ENCODE results near the gene CCNYL1.
"Not testable (repeated sequence)": the region's sequence is repeated elsewhere in the genome, so short reads cannot be mapped to it uniquely, and the experiment has no call there.

The CCNYL1 gene

GRCh38 chr2:207698301-207698700 lies 13.1 kb upstream of the CCNYL1 start:
- no peak for DNase-seq

GRCh38 chr2:207704078-207704477 lies 7.4 kb upstream of the CCNYL1 start:
- no peak for DNase-seq

GRCh38 chr2:207704671-207705070 lies 6.8 kb upstream of the CCNYL1 start:
- DNase-seq, result no peak

- no peak for DNase-seq
These were observed 4.2 kb upstream of the CCNYL1 start for GRCh38 chr2:207706936-207707860.

GRCh38 chr2:207711750-207712530 lies 500 bp downstream of the CCNYL1 start:
- no peak for DNase-seq

- no peak for DNase-seq
These were observed 4.6 kb downstream of the CCNYL1 start for GRCh38 chr2:207716056-207716455.

- no peak for DNase-seq
These were observed 7.1 kb downstream of the CCNYL1 start for GRCh38 chr2:207718521-207718920.

- DNase-seq, result no peak
These were observed 7.6 kb downstream of the CCNYL1 start for GRCh38 chr2:207719008-207719407.

- not testable (repeated sequence) for DNase-seq
These were observed 8.2 kb downstream of the CCNYL1 start for GRCh38 chr2:207719655-207720054.

GRCh38 chr2:207720517-207721187 lies 9.2 kb downstream of the CCNYL1 start:
- DNase-seq, result no peak

GRCh38 chr2:207722773-207723424 lies 11.5 kb downstream of the CCNYL1 start:
- DNase-seq, result no peak

- DNase-seq, result not testable (repeated sequence)
These were observed 12.0 kb downstream of the CCNYL1 start for GRCh38 chr2:207723425-207723787.

- no peak for DNase-seq
These were observed 12.7 kb downstream of the CCNYL1 start for GRCh38 chr2:207724113-207724512.

GRCh38 chr2:207725873-207726578 lies 14.6 kb downstream of the CCNYL1 start:
- DNase-seq, result no peak

- DNase-seq, result no peak
These were observed 15.8 kb downstream of the CCNYL1 start for GRCh38 chr2:207727261-207727660.

GRCh38 chr2:207729465-207729998 lies 18.1 kb downstream of the CCNYL1 start:
- DNase-seq, result no peak

GRCh38 chr2:207731138-207731537 lies 19.7 kb downstream of the CCNYL1 start:
- DNase-seq, result no peak

GRCh38 chr2:207733597-207734240 lies 22.3 kb downstream of the CCNYL1 start:
- DNase-seq, result no peak

- DNase-seq, result no peak
These were observed 22.8 kb downstream of the CCNYL1 start for GRCh38 chr2:207734264-207734635.

- no peak for DNase-seq
These were observed 23.4 kb downstream of the CCNYL1 start for GRCh38 chr2:207734636-207735512.

- DNase-seq, result not testable (repeated sequence)
These were observed 24.0 kb downstream of the CCNYL1 start for GRCh38 chr2:207735513-207735859.

All from NCI-H446 treated with DMSO at 0.1 percent for 48 hours (cell line).